Mesenchymal stem cell (in vitro differentiated cells and primary cell): ENCODE results near the gene CFAP157.

Experiments used
- DNase-seq: peaks from one replicate; pipeline ENCODE4 v3.0.0-alpha.2; 2013
- H2AFZ ChIP-seq: one replicate; pipeline ENCODE4 v1.6.1; 2013; ENCODE audit warnings: low read depth, mild to moderate bottlenecking, control low read depth, inconsistent platforms, low read length, moderate library complexity
- H2AK5ac ChIP-seq: 2 replicates; pipeline ENCODE4 v1.6.1; 2013; ENCODE audit warnings: low read length, moderate library complexity, mild to moderate bottlenecking, inconsistent platforms; ENCODE audit not compliant: severe bottlenecking
- H2BK120ac ChIP-seq: one replicate; pipeline ENCODE4 v1.6.1; 2013; ENCODE audit warnings: low read depth, mild to moderate bottlenecking, inconsistent platforms, low read length, moderate library complexity
- H2BK12ac ChIP-seq, 2 experiments: one replicate each; pipeline ENCODE4 v1.6.1; 2013; ENCODE audit warnings: inconsistent platforms in 2 of 2, low read length in 2 of 2, mild to moderate bottlenecking in 2 of 2, moderate library complexity in 2 of 2, control low read depth in 1 of 2
- H2BK15ac ChIP-seq: one replicate; pipeline ENCODE4 v1.6.1; 2013; ENCODE audit warnings: mild to moderate bottlenecking, low read depth, inconsistent platforms; ENCODE audit not compliant: poor library complexity, severe bottlenecking
- H2BK5ac ChIP-seq: 2 replicates; pipeline ENCODE4 v1.6.1; 2013; ENCODE audit warnings: low read depth, mild to moderate bottlenecking, low read length, control low read depth, inconsistent platforms; ENCODE audit not compliant: poor library complexity, severe bottlenecking
- H3K14ac ChIP-seq, 2 experiments: one replicate each; pipeline ENCODE4 v1.6.1; 2013; ENCODE audit warnings: inconsistent platforms in 2 of 2, low read length in 2 of 2, control low read depth in 1 of 2, mild to moderate bottlenecking in 1 of 2, moderate library complexity in 1 of 2
- H3K18ac ChIP-seq, 2 experiments: one replicate each; pipeline ENCODE4 v1.6.1; 2013; ENCODE audit warnings: inconsistent platforms in 2 of 2, low read length in 2 of 2, control low read depth in 1 of 2, low read depth in 1 of 2, mild to moderate bottlenecking in 1 of 2
- H3K23ac ChIP-seq, 2 experiments: one replicate each; pipeline ENCODE4 v1.6.1; 2013; ENCODE audit warnings: inconsistent platforms in 2 of 2, low read length in 2 of 2, mild to moderate bottlenecking in 2 of 2, moderate library complexity in 2 of 2, control low read depth in 1 of 2
- H3K27ac ChIP-seq: 2 replicates; pipeline ENCODE4 v1.5.1; 2013; ENCODE audit warnings: mild to moderate bottlenecking, moderate library complexity, low read length, control low read depth, inconsistent platforms; ENCODE audit not compliant: poor library complexity, severe bottlenecking
- H3K27me3 ChIP-seq, 2 experiments: 2 replicates each; pipeline versions ENCODE4 v1.6.1 to v1.7.0; 2013; ENCODE audit warnings: low read length in 2 of 2, mild to moderate bottlenecking in 2 of 2, moderate library complexity in 2 of 2, control low read depth in 1 of 2, inconsistent platforms in 1 of 2; ENCODE audit not compliant: control insufficient read depth in 1 of 2, insufficient read depth in 1 of 2
- H3K36me3 ChIP-seq, 2 experiments: 2 replicates each; pipeline versions ENCODE4 v1.6.1 to v1.7.0; 2013; ENCODE audit warnings: low read length in 2 of 2, control low read depth in 1 of 2, inconsistent platforms in 1 of 2, low read depth in 1 of 2, mild to moderate bottlenecking in 1 of 2; ENCODE audit not compliant: insufficient read depth in 2 of 2, control insufficient read depth in 1 of 2
- H3K4ac ChIP-seq, 2 experiments: one replicate each; pipeline ENCODE4 v1.6.1; 2013; ENCODE audit warnings: inconsistent platforms in 2 of 2, low read length in 2 of 2, mild to moderate bottlenecking in 2 of 2, moderate library complexity in 2 of 2, control low read depth in 1 of 2, low read depth in 1 of 2
- H3K4me1 ChIP-seq: 2 replicates; pipeline ENCODE4 v1.6.1; 2013; ENCODE audit warnings: low read depth, low read length, control low read depth; ENCODE audit not compliant: control insufficient read depth, insufficient read depth
- H3K4me2 ChIP-seq: 2 replicates; pipeline ENCODE4 v1.6.1; 2013; ENCODE audit warnings: low read length, mild to moderate bottlenecking, inconsistent platforms; ENCODE audit not compliant: poor library complexity, severe bottlenecking
- H3K4me3 ChIP-seq, 2 experiments: 2 replicates each; pipeline versions ENCODE4 v1.5.1 to v1.7.0; 2013; ENCODE audit warnings: low read length in 2 of 2, mild to moderate bottlenecking in 2 of 2, control low read depth in 1 of 2, low read depth in 1 of 2; ENCODE audit not compliant: insufficient read depth in 1 of 2
- H3K79me1 ChIP-seq: replicated peaks from 2 replicates; pipeline ENCODE4 v1.6.1; 2013; ENCODE audit warnings: mild to moderate bottlenecking, control low read depth, low read length, inconsistent platforms; ENCODE audit not compliant: poor library complexity, severe bottlenecking
- H3K9ac ChIP-seq: 2 replicates; pipeline ENCODE4 v1.7.0; 2013; ENCODE audit warnings: mild to moderate bottlenecking, low read length, moderate library complexity
- H3K9me3 ChIP-seq: 2 replicates; pipeline ENCODE4 v1.7.0; 2013; ENCODE audit warnings: mild to moderate bottlenecking, low read length; ENCODE audit not compliant: control insufficient read depth
- H4K8ac ChIP-seq: one replicate; pipeline ENCODE4 v1.6.1; 2013; ENCODE audit warnings: inconsistent platforms, mild to moderate bottlenecking, low read length, moderate library complexity
- H4K91ac ChIP-seq: one replicate; pipeline ENCODE4 v1.6.1; 2013; ENCODE audit warnings: mild to moderate bottlenecking, low read length, inconsistent platforms
- WGBS: methylation state at CpG from one replicate; pipeline ENCODE4 v1.1.7; 2013; ENCODE audit warnings: mixed read lengths; 5-methylcytosine and 5-hydroxymethylcytosine counted together

Gene CFAP157

GRCh38 chr9:127751269-127752054, 44.7 kb downstream of the CFAP157 start:
- H2AK5ac ChIP-seq: no peak overlapping the region
- WGBS: 28% methylated on average over 10 of the region's 10 CpGs

GRCh38 chr9:127753148-127753547, 46.4 kb downstream of the CFAP157 start:
- H3K4me2 ChIP-seq: no peak overlapping the region

More at GRCh38 chr9:127751269-127752054, 44.7 kb downstream of the CFAP157 start:
- Histone ChIP-seq H3K4ac (no peak overlapping the region), H4K8ac (no peak overlapping the region), H4K91ac (no peak overlapping the region), H2BK5ac (no peak overlapping the region), H3K4me1 (peaks cover 6% of the 10 kb centered on the region), H3K27ac (no peak overlapping the region), H2BK120ac (no peak overlapping the region), H2BK12ac (no peak overlapping the region), H3K14ac (no peak overlapping the region), H2AFZ (no peak overlapping the region), H3K9ac (no peak overlapping the region), H3K23ac (no peak overlapping the region), H3K79me1 (no peaks in the 10 kb centered on the region), H3K36me3 (peaks cover 0 to 3% of the 10 kb centered on the region in 2 experiments), H2BK15ac (no peak overlapping the region), H3K4me2 (no peak overlapping the region), H3K9me3 (no peaks in the 10 kb centered on the region), H3K27me3 (peaks cover 55 to 68% of the 10 kb centered on the region in 2 experiments), H3K18ac (no peak overlapping the region), H3K4me3 (no peak overlapping the region)
- peak; percentile 43 for DNase-seq

GRCh38 chr9:127753622-127754021, 46.8 kb downstream of the CFAP157 start:
- H2BK15ac ChIP-seq: no peak overlapping the region
- H3K4me1 ChIP-seq: peaks cover 6% of the 10 kb centered on the region
- no peak overlapping the region for H3K23ac ChIP-seq
- H3K36me3 ChIP-seq: peaks cover 0 to 3% of the 10 kb centered on the region in 2 experiments
- no peak overlapping the region for H3K14ac ChIP-seq
- no peak overlapping the region for H3K4me3 ChIP-seq
- WGBS: 78% methylated on average over 7 of the region's 8 CpGs
- no peak overlapping the region for H2BK12ac ChIP-seq
- no peak overlapping the region for H3K18ac ChIP-seq
- no peak overlapping the region for H4K8ac ChIP-seq
- H3K27ac ChIP-seq: no peak overlapping the region
- H2BK120ac ChIP-seq: no peak overlapping the region
- no peak overlapping the region for H3K4ac ChIP-seq
- no peaks in the 10 kb centered on the region for H3K79me1 ChIP-seq
- no peak for DNase-seq
- H3K27me3 ChIP-seq: peaks cover 46 to 54% of the 10 kb centered on the region in 2 experiments
- H3K4me2 ChIP-seq: no peak overlapping the region
- no peak overlapping the region for H2BK5ac ChIP-seq
- H3K9me3 ChIP-seq: no peaks in the 10 kb centered on the region
- H2AK5ac ChIP-seq: no peak overlapping the region
- H4K91ac ChIP-seq: no peak overlapping the region
- no peak overlapping the region for H3K9ac ChIP-seq
- no peak overlapping the region for H2AFZ ChIP-seq

More at GRCh38 chr9:127753148-127753547, 46.4 kb downstream of the CFAP157 start:
- peaks cover 6% of the 10 kb centered on the region for H3K4me1 ChIP-seq
- H3K4me3 ChIP-seq: no peak overlapping the region
- WGBS: 84% methylated on average over 8 of the region's 8 CpGs
- no peak overlapping the region for H3K14ac ChIP-seq
- H2BK15ac ChIP-seq: no peak overlapping the region
- H3K23ac ChIP-seq: no peak overlapping the region
- no peak overlapping the region for H3K18ac ChIP-seq
- H3K79me1 ChIP-seq: no peaks in the 10 kb centered on the region
- peaks cover 49 to 56% of the 10 kb centered on the region in 2 experiments for H3K27me3 ChIP-seq
- H3K9ac ChIP-seq: no peak overlapping the region
- no peaks in the 10 kb centered on the region for H3K9me3 ChIP-seq
- no peak overlapping the region for H3K4ac ChIP-seq
- H2BK120ac ChIP-seq: no peak overlapping the region
- no peak overlapping the region for H2AK5ac ChIP-seq
- no peak overlapping the region for H2BK5ac ChIP-seq
- H2AFZ ChIP-seq: no peak overlapping the region
- H4K91ac ChIP-seq: no peak overlapping the region
- no peak overlapping the region for H3K27ac ChIP-seq
- H4K8ac ChIP-seq: no peak overlapping the region
- no peak overlapping the region for H2BK12ac ChIP-seq
- H3K36me3 ChIP-seq: peaks cover 0 to 3% of the 10 kb centered on the region in 2 experiments
- no peak for DNase-seq

- peaks cover 46 to 57% of the 10 kb centered on the region in 2 experiments for H3K27me3 ChIP-seq
- no peak for DNase-seq
- H3K4me1 ChIP-seq: peaks cover 6% of the 10 kb centered on the region
- no peaks in the 10 kb centered on the region for H3K79me1 ChIP-seq
- no peak overlapping the region for H2AFZ ChIP-seq
- no peak overlapping the region for H3K4ac ChIP-seq
- H2BK120ac ChIP-seq: no peak overlapping the region
- no peak overlapping the region for H2AK5ac ChIP-seq
- no peak overlapping the region for H4K91ac ChIP-seq
- no peaks in the 10 kb centered on the region for H3K9me3 ChIP-seq
- H4K8ac ChIP-seq: no peak overlapping the region
- H2BK5ac ChIP-seq: no peak overlapping the region
- no peak overlapping the region for H2BK15ac ChIP-seq
- no peak overlapping the region for H3K18ac ChIP-seq
- WGBS: 11% methylated on average over 70 of the region's 86 CpGs
- no peak overlapping the region for H3K9ac ChIP-seq
- H3K27ac ChIP-seq: no peak overlapping the region
- H3K23ac ChIP-seq: no peak overlapping the region
- H3K14ac ChIP-seq: no peak overlapping the region
- H3K4me3 ChIP-seq: no peak overlapping the region
- no peak overlapping the region for H3K4me2 ChIP-seq
- H3K36me3 ChIP-seq: peaks cover 0 to under 1% of the 10 kb centered on the region in 2 experiments
- H2BK12ac ChIP-seq: no peak overlapping the region
Measured at GRCh38 chr9:127754099-127755060, 47.6 kb downstream of the CFAP157 start.
